Activated naive CD8-positive, alpha-beta T cell treated with anti-CD3 and anti-CD28 coated beads for 36 hours (primary cell): ENCODE results near the gene OR6Q1. TPM values are rescaled to one million over a fixed set of nuclear protein-coding genes. Genes with fewer than 3 reads are reported as not detected.

Experiments used
- total RNA-seq, 2 experiments: library from RNA; stranded (reverse); gene quantifications; one replicate each; pipeline ENCODE4 v1.2.3, GENCODE V29; 2021

Gene OR6Q1
- total RNA-seq, 2 experiments from 2014 or later = not detected

Other genes starting within 250 kb of the OR6Q1 start
- not detected for gene OR9Q1, start 7.1 kb upstream of the OR6Q1 start, total RNA-seq
- not detected for gene OR9I1, start 94.6 kb downstream of the OR6Q1 start, total RNA-seq
- not detected for gene OR9Q2, start 158.1 kb downstream of the OR6Q1 start, total RNA-seq
- not detected for gene OR1S2, start 173.2 kb downstream of the OR6Q1 start, total RNA-seq
- not detected for gene OR1S1, start 181.8 kb downstream of the OR6Q1 start, total RNA-seq
- gene OR10Q1, start 198.0 kb downstream of the OR6Q1 start, total RNA-seq = not detected
- gene OR10W1, start 237.3 kb downstream of the OR6Q1 start, total RNA-seq = not detected